Esophagus muscularis mucosa (tissue), 3 donors: Measurements from ENCODE around the gene CCDC50.

Experiments used
- CTCF ChIP-seq, 3 experiments: fragments of 200-600 bp in 2 of 3; fragments of 450-650 bp in 1 of 3; sonication (generic) in 2 of 3; IDR thresholded peaks; one replicate each; pipeline ENCODE4 v1.5.1; 2017 to 2019; ENCODE audit warnings: antibody characterized with exemption in 3 of 3, mild to moderate bottlenecking in 2 of 3, moderate library complexity in 1 of 3
- POLR2A ChIP-seq: fragments of 450-650 bp; IDR thresholded peaks from one replicate; pipeline ENCODE4 v1.6.1; 2017; ENCODE audit warnings: antibody characterized with exemption, moderate library complexity, mild to moderate bottlenecking, low read depth

DNA sequence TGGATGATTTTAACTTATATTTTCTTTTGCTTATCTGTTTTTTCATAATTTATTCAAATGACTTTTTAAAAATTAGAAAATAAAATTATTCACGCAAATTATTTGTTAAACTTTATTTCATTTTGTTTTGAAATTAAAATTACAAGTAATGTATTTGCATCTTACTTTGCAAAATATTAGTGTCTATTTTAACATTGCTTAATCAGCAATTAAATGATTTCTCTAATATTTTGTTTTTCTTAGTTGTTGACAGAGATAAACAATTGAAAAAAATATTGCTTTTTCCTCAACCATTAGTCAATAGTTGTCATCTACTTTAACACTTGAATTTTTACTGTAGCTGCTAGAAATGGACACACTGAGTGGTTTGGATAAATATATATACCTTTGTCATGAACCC is 99.0 kb downstream of the CCDC50 start:
- TF ChIP-seq POLR2A, result no peak
- no peak for TF ChIP-seq CTCF (IDR thresholded peaks at IDR 0.05)
